ENCODE data around the gene IGSF9B.

The IGSF9B gene

DNA sequence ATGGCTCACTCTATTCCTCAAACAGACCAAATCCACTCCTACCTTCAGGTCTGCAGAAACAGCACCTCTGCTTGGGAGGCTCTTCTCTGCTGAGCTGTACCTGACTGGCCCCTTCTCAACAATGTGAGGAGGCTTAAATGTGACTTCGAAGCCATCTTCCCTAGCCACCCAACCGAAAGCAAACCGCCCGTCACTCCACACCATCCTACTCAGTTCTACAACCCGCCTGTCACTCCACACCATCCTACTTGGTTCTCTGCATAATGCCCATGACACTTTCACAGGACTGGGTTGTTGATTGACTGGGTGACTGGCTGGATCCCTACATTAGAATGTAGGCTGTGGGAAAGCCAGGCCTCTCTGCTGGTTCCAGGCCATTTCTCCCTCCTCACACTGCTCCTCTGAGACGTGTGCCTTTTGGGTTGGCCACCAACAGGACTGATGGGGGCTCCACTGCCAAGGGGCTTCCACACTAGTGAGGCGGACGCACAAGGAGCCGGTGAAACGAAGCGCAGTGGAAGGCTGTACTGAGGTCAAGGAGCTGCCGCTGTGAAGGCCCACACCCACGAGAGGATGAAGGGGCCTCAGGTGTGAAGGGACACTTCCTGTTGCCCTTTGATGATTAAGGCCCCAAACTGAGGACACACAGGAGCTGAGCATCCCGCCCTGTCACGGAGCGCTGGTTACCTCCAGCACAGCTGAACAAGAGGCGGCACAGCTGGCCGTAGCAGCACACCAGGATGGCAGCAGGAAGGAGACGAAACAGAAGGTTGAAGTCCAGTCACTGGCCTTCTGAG, 64.0 kb downstream of the IGSF9B start:
- TF ChIP-seq GATA2 (IDR thresholded peaks at IDR 0.05; ENCODE audit: low read depth, low read length), result no peak
- no peak for TF ChIP-seq GATA3 (IDR thresholded peaks at IDR 0.05; ENCODE audit: low read depth, low read length)

DNA sequence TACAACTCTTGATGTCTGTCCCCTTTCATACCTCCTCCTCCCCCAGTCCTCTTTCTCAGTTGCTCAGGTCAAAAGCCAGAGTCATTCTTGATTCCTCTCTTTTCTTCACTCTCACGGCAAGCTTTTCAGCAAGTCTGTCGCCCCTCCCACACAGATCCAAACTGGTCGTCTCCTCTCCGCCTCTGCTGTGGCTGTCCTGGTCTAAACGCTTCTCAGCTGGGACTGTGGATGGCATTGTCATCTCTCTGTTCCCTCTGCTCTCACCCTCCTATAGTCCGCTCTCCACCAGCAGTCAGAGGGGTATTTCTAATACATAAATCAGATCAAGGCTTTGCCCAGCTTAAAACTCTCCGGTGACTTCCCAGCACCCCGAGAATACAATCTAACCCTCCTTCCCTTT, 64.6 kb downstream of the IGSF9B start:
- TF ChIP-seq GATA2 (IDR thresholded peaks at IDR 0.05; ENCODE audit: low read depth, low read length) (no peak), GATA3 (IDR thresholded peaks at IDR 0.05; ENCODE audit: low read depth, low read length) (no peak)

GRCh38 chr11:133889893-133890292, 66.9 kb downstream of the IGSF9B start:
- TF ChIP-seq GATA3 (IDR thresholded peaks at IDR 0.05; ENCODE audit: low read depth, low read length) (no peak), GATA2 (IDR thresholded peaks at IDR 0.05; ENCODE audit: low read depth, low read length) (no peak)

DNA sequence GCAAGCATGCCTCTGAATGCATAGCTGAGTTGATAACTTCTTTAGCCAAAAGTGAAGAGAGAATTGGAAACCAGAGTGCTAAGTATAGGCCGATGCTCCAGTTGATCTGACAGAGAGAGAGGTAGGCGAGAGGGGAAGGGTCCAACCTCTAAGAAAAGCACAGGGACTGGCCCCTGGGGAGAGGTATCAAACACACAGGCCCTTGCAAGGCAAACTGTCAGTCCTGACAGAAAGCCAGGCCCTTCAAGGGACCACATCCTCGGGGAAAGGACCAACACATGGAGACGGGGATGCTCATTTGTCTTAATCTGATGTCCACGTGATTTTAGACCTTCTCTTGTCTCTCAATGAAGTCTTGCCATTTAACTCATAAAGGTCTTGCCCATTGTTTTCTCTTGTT, 67.6 kb downstream of the IGSF9B start:
- TF ChIP-seq GATA2 (IDR thresholded peaks at IDR 0.05; ENCODE audit: low read depth, low read length), result no peak
- no peak for TF ChIP-seq GATA3 (IDR thresholded peaks at IDR 0.05; ENCODE audit: low read depth, low read length)

DNA sequence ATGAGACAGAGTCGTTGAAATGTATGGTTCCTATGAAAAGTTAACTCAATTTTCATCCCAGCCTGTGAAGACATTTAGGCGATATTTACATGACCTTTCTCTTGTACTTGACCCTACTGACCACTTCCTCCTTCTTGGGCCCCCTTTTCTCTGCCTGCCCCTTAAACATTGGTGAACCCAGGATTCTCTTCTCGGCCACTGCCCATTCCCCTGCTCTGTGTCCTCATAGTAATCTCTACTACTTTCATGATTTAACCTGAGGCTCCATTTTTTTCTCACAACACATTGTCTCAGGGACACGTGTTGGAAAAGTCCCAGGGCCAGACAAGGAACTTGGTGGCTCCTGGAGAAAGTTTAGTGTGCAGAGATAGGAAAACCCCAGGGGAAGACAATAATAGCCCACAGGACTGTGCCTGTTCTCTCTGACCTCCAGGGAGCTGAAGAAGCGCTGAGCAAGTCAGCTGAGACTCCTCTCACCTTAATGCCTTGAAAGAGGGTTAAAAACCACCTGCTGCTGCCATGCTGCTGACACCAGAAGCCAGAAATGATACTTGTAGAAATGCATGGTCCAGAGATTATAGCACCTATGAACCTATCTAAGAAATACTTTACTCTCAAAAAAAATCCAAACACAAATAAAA, 69.0 kb downstream of the IGSF9B start:
- TF ChIP-seq GATA2 (IDR thresholded peaks at IDR 0.05; ENCODE audit: low read depth, low read length) (no peak), GATA3 (IDR thresholded peaks at IDR 0.05; ENCODE audit: low read depth, low read length) (no peak)

- TF ChIP-seq GATA3 (IDR thresholded peaks at IDR 0.05; ENCODE audit: low read depth, low read length) (no peak), GATA2 (IDR thresholded peaks at IDR 0.05; ENCODE audit: low read depth, low read length) (no peak)
These were observed 70.7 kb downstream of the IGSF9B start for GRCh38 chr11:133886029-133886428.

- no peak for TF ChIP-seq GATA3 (IDR thresholded peaks at IDR 0.05; ENCODE audit: low read depth, low read length)
These were observed 84.6 kb downstream of the IGSF9B start for GRCh38 chr11:133872160-133872559.

DNA sequence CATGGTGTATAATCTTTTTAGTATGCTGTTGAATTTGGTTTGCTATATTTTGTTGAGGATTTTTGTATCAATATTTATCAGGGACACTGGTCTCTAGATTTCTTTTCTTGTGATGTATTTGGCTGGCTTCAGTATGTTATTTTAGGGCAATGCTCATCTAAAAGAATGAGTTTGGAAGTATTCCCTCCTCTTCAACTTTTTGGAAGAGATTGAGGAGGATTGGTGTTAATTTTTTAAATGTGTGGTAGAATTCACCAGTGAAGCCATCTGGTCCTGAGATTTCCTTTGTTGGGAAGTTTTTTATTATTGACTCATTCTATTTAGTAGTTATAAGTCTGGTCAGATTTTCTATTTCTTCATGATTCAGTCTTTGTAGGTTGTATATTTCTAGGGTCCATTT, 89.3 kb downstream of the IGSF9B start:
- TF ChIP-seq GATA3 (IDR thresholded peaks at IDR 0.05; ENCODE audit: low read depth, low read length) (no peak), GATA2 (IDR thresholded peaks at IDR 0.05; ENCODE audit: low read depth, low read length) (no peak)

DNA sequence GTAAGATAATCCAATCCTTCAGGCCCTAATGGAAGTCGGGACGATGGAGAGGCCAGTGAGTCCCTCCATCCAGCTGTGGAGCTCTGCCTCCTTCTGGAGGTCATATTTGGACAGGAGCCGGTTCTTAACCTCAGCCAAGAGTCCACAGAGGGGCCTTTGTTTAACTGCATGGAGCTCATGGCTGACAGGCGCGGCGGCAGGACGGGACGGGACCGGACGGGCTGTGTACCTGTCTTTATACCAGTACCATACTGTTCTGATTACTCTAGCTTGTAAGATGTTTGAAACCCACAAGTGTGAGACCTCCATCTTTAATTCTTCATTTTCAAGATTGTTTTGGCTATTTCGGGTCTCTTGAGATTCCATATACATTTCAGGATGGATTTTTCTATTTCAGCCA, 91.3 kb downstream of the IGSF9B start:
- TF ChIP-seq GATA3 (IDR thresholded peaks at IDR 0.05; ENCODE audit: low read depth, low read length) (no peak), GATA2 (IDR thresholded peaks at IDR 0.05; ENCODE audit: low read depth, low read length) (no peak)

DNA sequence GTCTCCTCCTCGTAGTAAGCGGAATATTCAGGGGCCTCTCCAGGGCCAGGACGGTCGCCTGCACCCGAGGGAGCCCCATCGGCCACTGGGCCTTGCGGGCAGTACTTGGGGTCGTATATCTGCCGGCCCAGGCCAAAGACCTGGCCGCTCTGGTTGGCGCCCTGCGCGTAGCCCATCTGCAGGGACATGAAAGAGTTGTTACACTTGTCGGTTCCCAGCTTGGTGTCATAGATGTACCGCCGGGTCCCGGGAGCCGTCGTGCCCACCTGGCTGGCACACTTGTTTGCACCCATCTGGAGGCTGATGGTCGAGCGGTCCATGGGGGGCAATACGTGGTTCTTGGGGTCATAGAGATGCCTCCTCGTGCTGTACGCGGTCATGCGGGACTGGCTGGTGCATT, 92.0 kb downstream of the IGSF9B start:
- TF ChIP-seq GATA2 (IDR thresholded peaks at IDR 0.05; ENCODE audit: low read depth, low read length) (no peak), GATA3 (IDR thresholded peaks at IDR 0.05; ENCODE audit: low read depth, low read length) (no peak)

DNA sequence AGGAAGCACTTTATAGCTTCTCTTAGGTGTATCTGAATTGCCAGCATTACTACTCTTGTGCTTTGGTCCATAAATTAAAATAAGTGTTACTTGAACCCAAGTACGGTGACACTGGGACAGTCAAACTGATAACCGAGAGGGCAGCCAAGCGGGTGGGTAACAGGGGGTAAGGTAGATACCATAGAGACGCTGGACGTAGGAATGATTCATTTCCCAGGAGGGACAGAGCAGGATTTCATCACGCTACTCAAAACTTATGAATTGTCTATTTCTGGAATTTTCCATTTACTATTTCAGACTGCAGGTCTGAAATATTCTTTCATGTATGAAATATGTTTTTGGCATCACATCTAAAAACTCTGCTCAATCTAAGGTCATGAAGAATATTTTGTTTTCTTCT, 96.6 kb downstream of the IGSF9B start:
- no peak for TF ChIP-seq GATA2 (IDR thresholded peaks at IDR 0.05; ENCODE audit: low read depth, low read length)
- TF ChIP-seq GATA3 (IDR thresholded peaks at IDR 0.05; ENCODE audit: low read depth, low read length), result no peak

Measured in SH-SY5Y (cell line).